Measurements from ENCODE around the gene ZNF330. TPM values are rescaled to one million over a fixed set of nuclear protein-coding genes. Genes with fewer than 3 reads are reported as not detected.

The ZNF330 gene
- total and polyA plus RNA-seq, 10 donors = 23.4 to 45.0 (median 36.1) TPM

DNA sequence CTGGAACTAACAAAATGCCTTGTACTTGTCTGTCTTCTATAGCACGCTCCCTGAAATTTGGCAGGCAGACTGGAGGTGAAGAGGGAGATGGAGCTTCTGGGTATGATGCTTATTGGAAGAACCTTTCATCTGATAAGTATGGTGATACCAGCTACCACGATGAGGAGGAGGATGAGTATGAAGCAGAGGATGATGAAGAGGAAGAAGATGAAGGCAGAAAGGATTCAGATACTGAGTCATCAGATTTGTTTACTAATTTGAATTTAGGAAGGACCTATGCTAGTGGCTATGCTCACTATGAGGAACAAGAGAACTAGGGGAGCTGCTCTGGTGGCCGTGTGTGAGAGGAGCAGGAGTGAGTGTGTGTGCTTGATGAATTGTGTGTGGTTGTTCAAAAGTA is 13.0 kb downstream of the ZNF330 start:
- no peaks in the 10 kb centered on the region for H3K27me3 ChIP-seq (replicated peaks in 1 of 7)
- TF ChIP-seq POLR2AphosphoS5 (IDR thresholded peaks at IDR 0.05) (no peak), POLR2A (IDR thresholded peaks at IDR 0.05) (no peak)
- TF ChIP-seq, protein P1, sequence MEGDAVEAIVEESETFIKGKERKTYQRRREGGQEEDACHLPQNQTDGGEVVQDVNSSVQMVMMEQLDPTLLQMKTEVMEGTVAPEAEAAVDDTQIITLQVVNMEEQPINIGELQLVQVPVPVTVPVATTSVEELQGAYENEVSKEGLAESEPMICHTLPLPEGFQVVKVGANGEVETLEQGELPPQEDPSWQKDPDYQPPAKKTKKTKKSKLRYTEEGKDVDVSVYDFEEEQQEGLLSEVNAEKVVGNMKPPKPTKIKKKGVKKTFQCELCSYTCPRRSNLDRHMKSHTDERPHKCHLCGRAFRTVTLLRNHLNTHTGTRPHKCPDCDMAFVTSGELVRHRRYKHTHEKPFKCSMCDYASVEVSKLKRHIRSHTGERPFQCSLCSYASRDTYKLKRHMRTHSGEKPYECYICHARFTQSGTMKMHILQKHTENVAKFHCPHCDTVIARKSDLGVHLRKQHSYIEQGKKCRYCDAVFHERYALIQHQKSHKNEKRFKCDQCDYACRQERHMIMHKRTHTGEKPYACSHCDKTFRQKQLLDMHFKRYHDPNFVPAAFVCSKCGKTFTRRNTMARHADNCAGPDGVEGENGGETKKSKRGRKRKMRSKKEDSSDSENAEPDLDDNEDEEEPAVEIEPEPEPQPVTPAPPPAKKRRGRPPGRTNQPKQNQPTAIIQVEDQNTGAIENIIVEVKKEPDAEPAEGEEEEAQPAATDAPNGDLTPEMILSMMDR (IDR thresholded peaks at IDR 0.05 in 8 of 11, conservative IDR thresholded peaks at IDR 0.05 in 3 of 11) = no peak
- intact Hi-C loops (cut with DNase I; ENCODE audit: low total_unique reads) = no loop called here
- H3K27ac ChIP-seq = no peak overlapping the region
- no peak for DNase-seq
- H3K9me3 ChIP-seq = no peaks in the 10 kb centered on the region
- H3K36me3 ChIP-seq = peaks cover 0 to 78% (median 63%) of the 10 kb centered on the region in 6 donors
- no peaks in the 10 kb centered on the region for H3K4me1 ChIP-seq
- H3K4me3 ChIP-seq = no peak overlapping the region
- 90 to 94% (median 91%) methylated on average over 3 of the region's 3 CpGs for WGBS, 5 donors

DNA sequence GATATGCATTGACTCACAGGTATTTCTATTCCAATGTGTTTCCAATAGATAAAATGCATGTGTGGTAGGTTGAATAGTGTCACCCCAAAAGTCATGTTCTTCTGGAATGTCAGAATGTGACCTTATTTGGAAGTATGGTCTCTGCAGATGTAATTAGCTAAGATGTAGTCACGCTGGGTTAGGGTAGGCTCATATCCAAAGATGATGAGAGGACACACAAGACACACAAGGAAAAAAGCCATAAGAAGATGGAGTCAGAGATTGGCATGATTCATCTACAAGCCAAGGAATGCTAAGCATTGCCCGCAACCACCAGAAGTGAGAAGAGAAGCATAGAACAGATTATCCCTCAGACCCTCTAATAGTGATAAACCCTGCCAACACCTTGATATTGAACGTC is 17.5 kb downstream of the ZNF330 start:
- H3K27ac ChIP-seq = no peak overlapping the region
- H3K4me3 ChIP-seq = no peak overlapping the region
- peaks cover 0 to 33% (median 23%) of the 10 kb centered on the region in 6 donors for H3K36me3 ChIP-seq
- H3K27me3 ChIP-seq (replicated peaks in 1 of 7) = no peaks in the 10 kb centered on the region
- intact Hi-C loops (cut with DNase I; ENCODE audit: low total_unique reads) = no loop called here
- TF ChIP-seq, protein P1 (IDR thresholded peaks at IDR 0.05 in 8 of 11, conservative IDR thresholded peaks at IDR 0.05 in 3 of 11) = no peak
- TF ChIP-seq POLR2A (IDR thresholded peaks at IDR 0.05) (no peak), POLR2AphosphoS5 (IDR thresholded peaks at IDR 0.05) (no peak)
- no peaks in the 10 kb centered on the region for H3K4me1 ChIP-seq
- 63 to 76% (median 69%) methylated on average over 3 of the region's 3 CpGs for WGBS, 5 donors
- DNase-seq = no peak
- no peaks in the 10 kb centered on the region for H3K9me3 ChIP-seq

DNA sequence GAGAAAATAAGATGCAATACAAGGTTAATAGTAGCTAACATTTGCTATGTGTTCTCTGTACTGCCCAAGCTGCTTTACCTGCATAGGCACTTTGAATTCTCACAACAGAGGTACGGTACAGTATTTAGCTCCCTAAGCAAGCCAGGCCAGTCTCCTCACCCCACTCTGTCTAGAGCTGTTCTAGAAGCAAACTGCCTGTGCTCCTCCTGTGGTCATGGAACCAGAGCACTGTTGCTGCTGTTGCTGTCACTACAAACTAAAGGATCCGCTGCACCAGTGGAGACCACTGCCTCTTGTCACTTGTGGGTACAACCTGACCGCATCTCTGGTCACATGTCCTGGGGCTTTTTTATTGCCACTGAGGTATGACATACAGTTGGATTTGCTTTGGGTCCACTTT is 19.6 kb downstream of the ZNF330 start:
- 64 to 91% (median 76%) methylated on average over 2 to 3 of the region's 3 CpGs for WGBS, 5 donors
- Histone ChIP-seq H3K9me3 (no peaks in the 10 kb centered on the region), H3K27me3 (replicated peaks in 1 of 7) (no peaks in the 10 kb centered on the region), H3K27ac (no peak overlapping the region), H3K4me3 (no peak overlapping the region), H3K4me1 (no peaks in the 10 kb centered on the region), H3K36me3 (peaks cover 0 to 12% (median 3%) of the 10 kb centered on the region in 6 donors)
- no peak for DNase-seq
- intact Hi-C loops (cut with DNase I; ENCODE audit: low total_unique reads) = no loop called here
- TF ChIP-seq, protein P1 (IDR thresholded peaks at IDR 0.05 in 8 of 11, conservative IDR thresholded peaks at IDR 0.05 in 3 of 11) = no peak
- TF ChIP-seq POLR2A (IDR thresholded peaks at IDR 0.05) (no peak), POLR2AphosphoS5 (IDR thresholded peaks at IDR 0.05) (no peak)

DNA sequence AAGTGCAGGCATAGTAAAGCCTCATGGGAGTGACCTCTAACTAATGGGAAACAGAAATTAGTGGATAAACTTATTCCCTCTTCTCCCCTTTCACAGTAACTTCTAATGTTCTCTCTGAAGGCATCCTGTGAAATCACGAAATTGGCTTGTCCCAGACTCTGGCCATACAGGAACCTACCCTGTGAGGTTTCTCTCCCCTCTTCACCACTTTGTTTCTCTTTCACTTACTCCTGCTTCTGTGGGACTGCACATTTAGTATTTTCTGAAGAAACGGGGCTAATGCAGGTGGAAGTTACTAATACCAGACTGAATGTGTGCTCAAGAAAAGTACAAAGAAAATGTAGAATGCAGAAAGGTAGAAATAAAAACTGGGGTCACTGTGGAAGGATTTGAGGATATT is 20.0 kb downstream of the ZNF330 start:
- H3K4me1 ChIP-seq = no peaks in the 10 kb centered on the region
- H3K36me3 ChIP-seq = peaks cover 0 to 8% (median 0%) of the 10 kb centered on the region in 6 donors
- no peak for TF ChIP-seq POLR2A (IDR thresholded peaks at IDR 0.05)
- TF ChIP-seq, protein P1 (IDR thresholded peaks at IDR 0.05 in 8 of 11, conservative IDR thresholded peaks at IDR 0.05 in 3 of 11) = no peak
- TF ChIP-seq POLR2AphosphoS5 (IDR thresholded peaks at IDR 0.05) = no peak
- H3K9me3 ChIP-seq = no peaks in the 10 kb centered on the region
- no peak overlapping the region for H3K27ac ChIP-seq
- WGBS, 5 donors = 55 to 84% (median 65%) methylated on average over 2 of the region's 2 CpGs
- no peak overlapping the region for H3K4me3 ChIP-seq
- DNase-seq = no peak
- intact Hi-C loops (cut with DNase I; ENCODE audit: low total_unique reads) = no loop called here
- H3K27me3 ChIP-seq (replicated peaks in 1 of 7) = no peaks in the 10 kb centered on the region

Measured in spleen (tissue), 11 donors.